HG03575 (cell line): ENCODE measurements around the gene NARF.
"Not testable (repeated sequence)": the region's sequence is repeated elsewhere in the genome, so short reads cannot be mapped to it uniquely, and the experiment has no call there.

Experiments used
- ATAC-seq: cut with Tn5 transposase; IDR thresholded peaks from one replicate; pipeline ENCODE4 v1.9.1; 2021; ENCODE audit not compliant: unreplicated experiment, insufficient number of reproducible peaks, low FRiP score; ENCODE audit errors: extremely low read depth

The NARF gene

GRCh38 chr17:82492643-82493225 is 34.2 kb downstream of the NARF start:
- ATAC-seq, result no peak

- no peak for ATAC-seq
Measured at GRCh38 chr17:82493226-82493781, 34.8 kb downstream of the NARF start.

GRCh38 chr17:82494236-82495055 is 35.9 kb downstream of the NARF start:
- ATAC-seq, result no peak

- ATAC-seq, result no peak
Measured at GRCh38 chr17:82495844-82496528, 37.4 kb downstream of the NARF start.

- ATAC-seq, result no peak
Measured at GRCh38 chr17:82496529-82497434, 38.2 kb downstream of the NARF start.

- no peak for ATAC-seq
Measured at GRCh38 chr17:82497483-82498405, 39.2 kb downstream of the NARF start.

- no peak for ATAC-seq
Measured at GRCh38 chr17:82502207-82502606, 43.7 kb downstream of the NARF start.

GRCh38 chr17:82503094-82503727 is 44.7 kb downstream of the NARF start:
- ATAC-seq, result no peak

- ATAC-seq, result no peak
Measured at GRCh38 chr17:82503728-82504308, 45.3 kb downstream of the NARF start.

GRCh38 chr17:82505296-82505695 is 46.8 kb downstream of the NARF start:
- no peak for ATAC-seq

GRCh38 chr17:82506402-82506801 is 47.9 kb downstream of the NARF start:
- ATAC-seq, result peak; percentile 81

GRCh38 chr17:82507631-82508175 is 49.2 kb downstream of the NARF start:
- ATAC-seq, result no peak

GRCh38 chr17:82511642-82512041 is 53.1 kb downstream of the NARF start:
- not testable (repeated sequence) for ATAC-seq

GRCh38 chr17:82513864-82514263 is 55.3 kb downstream of the NARF start:
- ATAC-seq, result not testable (repeated sequence)

- ATAC-seq, result no peak
Measured at GRCh38 chr17:82517230-82517865, 58.8 kb downstream of the NARF start.
